ENCODE measurements around the gene MXRA8.

GRCh38 chr1:1302951-1303509, 55.3 kb downstream of the MXRA8 start:
- TF ChIP-seq TAF1 (IDR thresholded peaks at IDR 0.05; ENCODE audit: low read depth, low read length) (no peak), POLR2A (IDR thresholded peaks at IDR 0.05; ENCODE audit: low read depth, low read length) (no peak), POLR2AphosphoS5 (IDR thresholded peaks at IDR 0.05; ENCODE audit: low read depth, low read length) (no peak), PAX5 (IDR thresholded peaks at IDR 0.05; ENCODE audit: insufficient read depth, low read length, severe bottlenecking) (no peak), POU2F2 (IDR thresholded peaks at IDR 0.05; ENCODE audit: low read depth, low read length) (no peak), SPI1 (IDR thresholded peaks at IDR 0.05; ENCODE audit: low read depth, low read length) (no peak)
